K562 (cell line): Measurements from ENCODE around the gene UCKL1. TPM values are rescaled to one million over a fixed set of nuclear protein-coding genes. Genes with fewer than 3 reads are reported as not detected.
A peak's percentile ranks its signal among the peaks of the same experiment; 100 is the strongest.

ENCODE experiments used
- ADNP ChIP-seq: fragments of 200-800 bp; sonication (Bioruptor generic); IDR thresholded peaks from 2 replicates; pipeline ENCODE4 v1.6.1; 2016; ENCODE audit warnings: missing genetic modification characterization, missing compliant biosample characterization
- CBX5 ChIP-seq: IDR thresholded peaks from 2 replicates; pipeline ENCODE4 v1.6.1; 2014; ENCODE audit warnings: low read depth, borderline replicate concordance
- CREBBP ChIP-seq: IDR thresholded peaks from one replicate; pipeline ENCODE4 v1.6.1; 2012; ENCODE audit warnings: low read depth, mild to moderate bottlenecking, control low read depth, inconsistent platforms, low read length
- DACH1 ChIP-seq: fragments of 450-650 bp; IDR thresholded peaks from 2 replicates; pipeline ENCODE4 v1.6.1; 2018; ENCODE audit not compliant: partially characterized antibody
- EWSR1 ChIP-seq: fragments of 450-650 bp; IDR thresholded peaks from 2 replicates; pipeline ENCODE4 v1.6.1; 2018; ENCODE audit warnings: borderline replicate concordance, mild to moderate bottlenecking, low read depth, moderate library complexity; ENCODE audit not compliant: partially characterized antibody
- FOSL1 ChIP-seq: fragments of 200-800 bp; sonication (Bioruptor generic); conservative IDR thresholded peaks from 2 replicates; pipeline ENCODE4 v1.6.1; 2016; ENCODE audit warnings: missing genetic modification characterization, missing compliant biosample characterization
- HNRNPUL1 ChIP-seq: fragments of 200-400 bp; formaldehyde crosslinking; IDR thresholded peaks from 2 replicates; pipeline ENCODE4 v1.6.1; 2017; ENCODE audit warnings: low read length
- KDM4B ChIP-seq, 2 experiments: fragments of 450-650 bp in 1 of 2; sonication (generic) in 1 of 2; IDR thresholded peaks; 2 replicates each; pipeline ENCODE4 v1.6.1; 2016 to 2017; ENCODE audit warnings: borderline replicate concordance in 2 of 2, antibody characterized with exemption in 1 of 2, low read depth in 1 of 2, mild to moderate bottlenecking in 1 of 2
- MAFK ChIP-seq: IDR thresholded peaks from 2 replicates; pipeline ENCODE4 v1.6.1; 2011; ENCODE audit warnings: low read length, improper control_type of control experiment
- MTF1 ChIP-seq: fragments of 250-450 bp; sonication (Bioruptor Pico); IDR thresholded peaks from 2 replicates; pipeline ENCODE4 v1.9.0; 2021; ENCODE audit warnings: moderate library complexity, mild to moderate bottlenecking, inconsistent platforms, borderline replicate concordance
- RB1 ChIP-seq: fragments of 450-650 bp; IDR thresholded peaks from 2 replicates; pipeline ENCODE4 v1.6.1; 2017; ENCODE audit warnings: low read depth, mild to moderate bottlenecking
- SAP30 ChIP-seq: fragments of 200-600 bp; sonication (generic); IDR thresholded peaks from 2 replicates; pipeline ENCODE4 v1.6.1; 2012; ENCODE audit warnings: borderline replicate concordance, low read depth, mild to moderate bottlenecking, moderate library complexity, low read length, control low read depth, inconsistent platforms; ENCODE audit not compliant: insufficient read depth, poor library complexity, severe bottlenecking
- SIX5 ChIP-seq, 2 experiments: IDR thresholded peaks; 2 replicates each; pipeline ENCODE4 v1.6.1; 2011; ENCODE audit warnings: low read length in 2 of 2, borderline replicate concordance in 1 of 2, low read depth in 1 of 2, mild to moderate bottlenecking in 1 of 2, moderate library complexity in 1 of 2; ENCODE audit not compliant: insufficient read depth in 1 of 2
- TAF7 ChIP-seq: fragments of 450-650 bp; IDR thresholded peaks from 2 replicates; pipeline ENCODE4 v1.6.1; 2016; ENCODE audit warnings: missing genetic modification characterization, missing compliant biosample characterization
- TCF7 ChIP-seq: sonication (generic); IDR thresholded peaks from 2 replicates; pipeline ENCODE4 v1.6.1; 2016; ENCODE audit warnings: antibody characterized with exemption, borderline replicate concordance
- ZNF778 ChIP-seq: fragments of 450-650 bp; formaldehyde crosslinking; IDR thresholded peaks from 2 replicates; pipeline ENCODE4 v1.4.0; 2020; ENCODE audit warnings: mild to moderate bottlenecking, moderate library complexity
- polyA plus RNA-seq, 8 experiments: library from polyadenylated mRNA; depleted of rRNA in 4 of 8; stranded (reverse) in 5 of 8; unstranded in 3 of 8; fragments of >200 nt; fragmentation: Nextera tagmentation in 2 of 8; fragmentation: Illumina TruSeq in 1 of 8; extraction: Ambion mirVana in 2 of 8; extraction: Trizol in 1 of 8; gene quantifications; 2 replicates each; pipeline versions ENCODE4 v1.2.1 to v1.2.3, GENCODE V29; 2011 to 2014; ENCODE audit warnings: inconsistent platforms in 1 of 8, missing spikeins in 1 of 8
- total RNA-seq, 7 experiments: library from RNA; depleted of rRNA in 6 of 7; stranded (reverse); fragments of >200 nt in 6 of 7; fragmentation: Illumina TruSeq in 2 of 7; extraction: Trizol in 2 of 7; gene quantifications; 2 replicates each; pipeline versions ENCODE4 v1.2.1 to v1.2.3, GENCODE V29; 2011 to 2021; ENCODE audit warnings: low replicate concordance in 1 of 7
- TF ChIP-seq, protein P1 (sequence below): fragments of 250-450 bp; sonication (Bioruptor Pico); IDR thresholded peaks from 2 replicates; pipeline ENCODE4 v1.4.0; 2020; ENCODE audit warnings: mild to moderate bottlenecking, moderate library complexity
- TF ChIP-seq, protein P2 (sequence below): fragments of 450-650 bp; conservative IDR thresholded peaks from 2 replicates; pipeline ENCODE4 v1.6.1; 2016; ENCODE audit warnings: missing genetic modification characterization, low read depth, mild to moderate bottlenecking, missing compliant biosample characterization, moderate library complexity
- TF ChIP-seq, protein P3 (sequence below): fragments of 250-450 bp; sonication (Bioruptor Pico); IDR thresholded peaks from 2 replicates; pipeline ENCODE4 v1.4.0; 2020

The UCKL1 gene
- total and polyA plus RNA-seq, 9 of the 15 experiments (the other 6 are each of a cell fraction or from before 2014, with no cell fraction given) = 3.1 to 52.8 (median 24.2) TPM

DNA sequence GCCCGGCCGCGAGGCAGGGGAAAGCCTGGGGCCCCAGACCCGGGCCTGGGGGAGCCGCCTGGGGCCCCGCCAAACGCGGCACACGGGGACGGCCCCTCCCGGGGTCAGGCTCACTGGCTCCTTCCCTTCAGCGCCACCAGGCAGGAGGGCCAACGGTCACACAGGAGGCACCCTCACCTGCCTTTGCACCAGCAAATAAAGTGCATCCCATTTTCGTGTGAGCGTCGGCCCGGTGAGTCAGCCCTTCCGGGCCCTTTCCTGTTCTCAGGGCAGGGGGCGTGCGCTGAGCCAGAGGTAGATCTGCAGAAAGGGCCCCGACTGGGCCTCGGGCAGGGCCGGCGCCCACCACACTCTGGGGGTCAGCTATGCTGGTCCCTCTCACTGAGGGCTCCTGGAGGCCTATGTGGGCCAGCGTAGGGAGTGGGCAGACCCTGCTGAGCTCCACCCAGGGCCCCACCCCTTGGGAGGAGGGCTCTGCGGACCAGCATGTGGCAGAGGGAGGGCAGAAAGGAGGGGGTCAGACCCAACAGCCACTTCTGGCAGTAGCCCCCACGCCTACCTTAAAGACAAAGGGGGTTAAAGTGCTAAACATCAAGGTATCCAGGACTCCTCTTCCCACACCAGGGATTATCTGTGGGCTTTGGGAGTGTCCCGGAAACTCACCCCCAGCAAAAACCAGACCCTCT, 931 bp upstream of the UCKL1 start (continued):
- no peak for TF ChIP-seq SIX5 (IDR thresholded peaks at IDR 0.05; ENCODE audit: borderline replicate concordance in 1 of 2, insufficient read depth in 1 of 2, low read depth in 1 of 2, low read length in 2 of 2)
- TF ChIP-seq CBX5 = no peak
- no peak for TF ChIP-seq MTF1 (CRISPR knock-in tag)
- TF ChIP-seq CREBBP = no peak
- TF ChIP-seq KDM4B (IDR thresholded peaks at IDR 0.05; ENCODE audit: borderline replicate concordance in 2 of 2, low read depth in 1 of 2) = no peak
- no peak for TF ChIP-seq EWSR1
- TF ChIP-seq ADNP (tag) = no peak
- TF ChIP-seq FOSL1 = peak; percentile 65; the same call in 1 of the 2 replicates
- TF ChIP-seq MAFK = no peak
- no peak for TF ChIP-seq TCF7
- TF ChIP-seq, protein P1, sequence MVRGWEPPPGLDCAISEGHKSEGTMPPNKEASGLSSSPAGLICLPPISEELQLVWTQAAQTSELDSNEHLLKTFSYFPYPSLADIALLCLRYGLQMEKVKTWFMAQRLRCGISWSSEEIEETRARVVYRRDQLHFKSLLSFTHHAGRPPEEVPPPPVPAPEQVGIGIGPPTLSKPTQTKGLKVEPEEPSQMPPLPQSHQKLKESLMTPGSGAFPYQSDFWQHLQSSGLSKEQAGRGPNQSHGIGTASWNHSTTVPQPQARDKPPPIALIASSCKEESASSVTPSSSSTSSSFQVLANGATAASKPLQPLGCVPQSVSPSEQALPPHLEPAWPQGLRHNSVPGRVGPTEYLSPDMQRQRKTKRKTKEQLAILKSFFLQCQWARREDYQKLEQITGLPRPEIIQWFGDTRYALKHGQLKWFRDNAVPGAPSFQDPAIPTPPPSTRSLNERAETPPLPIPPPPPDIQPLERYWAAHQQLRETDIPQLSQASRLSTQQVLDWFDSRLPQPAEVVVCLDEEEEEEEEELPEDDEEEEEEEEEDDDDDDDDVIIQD (CRISPR knock-in tag) = no peak
- no peak for TF ChIP-seq TAF7
- no peak for TF ChIP-seq HNRNPUL1
- no peak for TF ChIP-seq ZNF778 (CRISPR knock-in tag)
- peak; percentile 11; the same call in 1 of the 2 replicates for TF ChIP-seq RB1
- TF ChIP-seq, protein P2, sequence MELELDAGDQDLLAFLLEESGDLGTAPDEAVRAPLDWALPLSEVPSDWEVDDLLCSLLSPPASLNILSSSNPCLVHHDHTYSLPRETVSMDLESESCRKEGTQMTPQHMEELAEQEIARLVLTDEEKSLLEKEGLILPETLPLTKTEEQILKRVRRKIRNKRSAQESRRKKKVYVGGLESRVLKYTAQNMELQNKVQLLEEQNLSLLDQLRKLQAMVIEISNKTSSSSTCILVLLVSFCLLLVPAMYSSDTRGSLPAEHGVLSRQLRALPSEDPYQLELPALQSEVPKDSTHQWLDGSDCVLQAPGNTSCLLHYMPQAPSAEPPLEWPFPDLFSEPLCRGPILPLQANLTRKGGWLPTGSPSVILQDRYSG (tag) = no peak
- TF ChIP-seq DACH1 = no peak
- TF ChIP-seq SAP30 = peak; percentile 70
- TF ChIP-seq, protein P3, sequence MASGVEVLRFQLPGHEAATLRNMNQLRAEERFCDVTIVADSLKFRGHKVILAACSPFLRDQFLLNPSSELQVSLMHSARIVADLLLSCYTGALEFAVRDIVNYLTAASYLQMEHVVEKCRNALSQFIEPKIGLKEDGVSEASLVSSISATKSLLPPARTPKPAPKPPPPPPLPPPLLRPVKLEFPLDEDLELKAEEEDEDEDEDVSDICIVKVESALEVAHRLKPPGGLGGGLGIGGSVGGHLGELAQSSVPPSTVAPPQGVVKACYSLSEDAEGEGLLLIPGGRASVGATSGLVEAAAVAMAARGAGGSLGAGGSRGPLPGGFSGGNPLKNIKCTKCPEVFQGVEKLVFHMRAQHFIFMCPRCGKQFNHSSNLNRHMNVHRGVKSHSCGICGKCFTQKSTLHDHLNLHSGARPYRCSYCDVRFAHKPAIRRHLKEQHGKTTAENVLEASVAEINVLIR (CRISPR knock-in tag) = no peak
